GM12878 (cell line): ENCODE data around the gene MOCOS. TPM values are rescaled to one million over a fixed set of nuclear protein-coding genes. Genes with fewer than 3 reads are reported as not detected.

Experiments
- ATAC-seq: fragments of 200-7000 bp; cut with Tn5 transposase; 3 replicates; pipeline ENCODE4 v1.9.1; 2020; ENCODE audit warnings: mild to moderate bottlenecking, moderate library complexity
- BruUV-seq: library from RNA; stranded (reverse); fragments of 400-500 nt; replicated peaks from 2 replicates; lab custom pipeline; 2021; lab: Mats Ljungman, UMichigan
- CTCF ChIA-PET: fragments of 300-600 bp; sonication (Branson Sonifier 250); formaldehyde crosslinking; extraction: SDS; loops from one replicate; lab custom pipeline; 2021; ENCODE audit warnings: inconsistent platforms; lab: Yijun Ruan, JAX
- POLR2A ChIA-PET: fragments of 350-600 bp; formaldehyde crosslinking; extraction: SDS; loops from one replicate; lab custom pipeline; 2021; ENCODE audit warnings: inconsistent platforms; lab: Charles Lee
- RAD21 ChIA-PET: fragments of 300-600 bp; sonication (Branson Sonifier 250); formaldehyde crosslinking; loops from one replicate; lab custom pipeline; 2023; ENCODE audit warnings: antibody characterized with exemption; ENCODE audit not compliant: unreplicated experiment; lab: Charles Lee
- SMC1A ChIA-PET: fragments of 300-600 bp; sonication (Branson Sonifier 250); formaldehyde crosslinking; loops from one replicate; lab custom pipeline; 2023; ENCODE audit not compliant: unreplicated experiment, uncharacterized antibody; lab: Charles Lee
- DNase-seq: peaks from one replicate; pipeline ENCODE4 v3.0.0-alpha.2; 2011; ENCODE audit warnings: low read depth, low spot score
- FAIRE-seq: peaks from 3 replicates; lab custom pipeline; 2011; peaks lifted over from hg19 to GRCh38; lab: Jason Lieb, UNC
- H2AFZ ChIP-seq: 2 replicates; pipeline ENCODE4 v1.6.0; 2011; ENCODE audit warnings: low read depth, low read length, control low read depth; ENCODE audit not compliant: control insufficient read depth
- H3K27ac ChIP-seq: 2 replicates; pipeline ENCODE4 v1.5.1; 2011; ENCODE audit warnings: control low read depth; ENCODE audit not compliant: control insufficient read depth, insufficient read depth
- H3K27me3 ChIP-seq, 2 experiments: replicated peaks in 1 of 2; 2 replicates each; pipeline versions ENCODE4 v1.6.0 to v1.6.1; 2011; ENCODE audit warnings: low read length in 1 of 2; ENCODE audit not compliant: control insufficient read depth in 2 of 2, insufficient read depth in 2 of 2
- H3K36me3 ChIP-seq, 2 experiments: 2 replicates each; pipeline ENCODE4 v1.5.1; 2011; ENCODE audit warnings: low read length in 1 of 2; ENCODE audit not compliant: control insufficient read depth in 2 of 2, insufficient read depth in 2 of 2
- H3K4me1 ChIP-seq: 2 replicates; pipeline ENCODE4 v1.6.1; 2011; ENCODE audit warnings: mild to moderate bottlenecking, low read length, moderate library complexity, mixed read lengths; ENCODE audit not compliant: control insufficient read depth, insufficient read depth
- H3K4me2 ChIP-seq: 2 replicates; pipeline ENCODE4 v1.6.0; 2011; ENCODE audit warnings: control low read depth; ENCODE audit not compliant: control insufficient read depth, insufficient read depth
- H3K4me3 ChIP-seq: fragments of 200-600 bp; sonication (generic); 2 replicates; pipeline ENCODE4 v1.5.1; 2016
- H3K79me2 ChIP-seq: 2 replicates; pipeline ENCODE4 v1.6.0; 2011; ENCODE audit warnings: low read length; ENCODE audit not compliant: control insufficient read depth, insufficient read depth
- H3K9ac ChIP-seq: 2 replicates; pipeline ENCODE4 v1.8.0; 2011; ENCODE audit warnings: low read length, control low read depth, mixed read lengths; ENCODE audit not compliant: control insufficient read depth, insufficient read depth
- H3K9me3 ChIP-seq: replicated peaks from 3 replicates; pipeline ENCODE4 v1.5.1; 2011; ENCODE audit warnings: mild to moderate bottlenecking, low read length; ENCODE audit not compliant: control insufficient read depth, insufficient read depth
- H4K20me1 ChIP-seq: 2 replicates; pipeline ENCODE4 v1.6.0; 2011; ENCODE audit not compliant: control insufficient read depth, insufficient read depth
- CHD1 ChIP-seq: IDR thresholded peaks from 2 replicates; pipeline ENCODE4 v1.6.1; 2012; ENCODE audit warnings: low read depth, low read length, improper control_type of control experiment
- EGR1 ChIP-seq, 2 experiments: IDR thresholded peaks; 1 replicate in 1 of 2; 2 replicates in 1 of 2; pipeline ENCODE4 v1.6.1; 2011 to 2012; ENCODE audit warnings: low read depth in 2 of 2, low read length in 2 of 2, borderline replicate concordance in 1 of 2, mild to moderate bottlenecking in 1 of 2, moderate library complexity in 1 of 2
- EP300 ChIP-seq, 2 experiments: fragments of 150-350 bp in 1 of 2; IDR thresholded peaks; 2 replicates each; pipeline ENCODE4 v1.6.1; 2011 to 2012; ENCODE audit warnings: low read depth in 2 of 2, low read length in 2 of 2, borderline replicate concordance in 1 of 2, improper control_type of control experiment in 1 of 2, inconsistent platforms in 1 of 2; ENCODE audit not compliant: control insufficient read depth in 1 of 2
- IRF4 ChIP-seq: IDR thresholded peaks from 2 replicates; pipeline ENCODE4 v1.6.1; 2011; ENCODE audit warnings: low read depth, low read length
- ZBTB40 ChIP-seq: fragments of 450-650 bp; IDR thresholded peaks from 2 replicates; pipeline ENCODE4 v1.6.1; 2016; ENCODE audit warnings: mild to moderate bottlenecking, moderate library complexity, borderline replicate concordance
- in situ Hi-C: fragments of 300-500 bp; cut with MboI; formaldehyde crosslinking; loops from 9 replicates; pipeline ENCODE4 v1.14.3; 2018; ENCODE audit warnings: mixed read lengths
- intact Hi-C: fragments of 100-400 bp; cut with micrococcal nuclease; formaldehyde crosslinking; loops from one replicate; pipeline ENCODE4 v1.14.2; 2022; ENCODE audit not compliant: unreplicated experiment
- polyA plus RNA-seq, 11 experiments: library from polyadenylated mRNA; depleted of rRNA in 4 of 11; unstranded in 6 of 11; stranded (reverse) in 5 of 11; fragments of >200 nt; fragmentation: Nextera tagmentation in 4 of 11; fragmentation: Illumina TruSeq in 1 of 11; extraction: Ambion mirVana in 4 of 11; extraction: Trizol in 1 of 11; gene quantifications; 1 replicate in 1 of 11; 2 replicates in 10 of 11; pipeline versions ENCODE4 v1.2.1 to v1.2.3, GENCODE V29; 2011 to 2016; ENCODE audit warnings: inconsistent platforms in 2 of 11, missing spikeins in 2 of 11, low read depth in 1 of 11
- total RNA-seq, 4 experiments: library from RNA; depleted of rRNA in 3 of 4; stranded (reverse); fragments of >200 nt in 3 of 4; fragmentation: Illumina TruSeq in 1 of 4; extraction: Trizol in 1 of 4; gene quantifications; 2 replicates each; pipeline versions ENCODE4 v1.2.1 to v1.2.3, GENCODE V29; 2013 to 2021

Gene MOCOS
- total and polyA plus RNA-seq, 10 of the 15 experiments (the other 5 are each of a cell fraction or from before 2014, with no cell fraction given) = 0.16 to 0.56 (median 0.33) TPM

GRCh38 chr18:36157441-36157840 is 29.9 kb upstream of the MOCOS start:
- SMC1A ChIA-PET = interaction anchor here (0.7 to 1.6 kb wide), 6 partner anchors 8 to 129 kb away, joined by 3 to 7 read pairs (median 3); no protein-coding TSS in a partner anchor
- ATAC-seq (no peak), FAIRE-seq (no peak), DNase-seq (no peak)
- Histone ChIP-seq H3K36me3 (peaks cover 6 to 24% of the 10 kb centered on the region in 2 experiments), H3K4me1 (no peaks in the 10 kb centered on the region), H3K9ac (no peak overlapping the region), H3K4me3 (no peak overlapping the region), H3K4me2 (no peak overlapping the region), H3K27ac (no peak overlapping the region), H3K79me2 (no peaks in the 10 kb centered on the region), H3K27me3 (no peaks in the 10 kb centered on the region), H4K20me1 (no peaks in the 10 kb centered on the region), H2AFZ (no peak overlapping the region), H3K9me3 (no peaks in the 10 kb centered on the region)
- RAD21 ChIA-PET = interaction anchor here (0.7 to 1.0 kb wide), 2 partner anchors 127 to 562 kb away, joined by 3 to 4 read pairs; no protein-coding TSS in a partner anchor
- POLR2A ChIA-PET = no interaction called here
- in situ Hi-C loops (no loop called here), intact Hi-C loops (no loop called here)
- TF ChIP-seq EP300 (IDR thresholded peaks at IDR 0.05; ENCODE audit: borderline replicate concordance in 1 of 2, control insufficient read depth in 1 of 2, low read depth in 2 of 2, low read length in 2 of 2) = no peak
- TF ChIP-seq EGR1 (IDR thresholded peaks at IDR 0.05; ENCODE audit: borderline replicate concordance in 1 of 2, low read depth in 2 of 2, low read length in 2 of 2) = no peak
- no peak for TF ChIP-seq CHD1
- TF ChIP-seq ZBTB40 = no peak
- no peak for TF ChIP-seq IRF4
- no TSS peak for BruUV-seq
- CTCF ChIA-PET = interaction anchor here (0.7 to 1.1 kb wide), 2 partner anchors 129 to 771 kb away, joined by 3 read pairs; no protein-coding TSS in a partner anchor
